Kidney (tissue), 14 donors: ENCODE measurements around the gene PHF2. TPM values are rescaled to one million over a fixed set of nuclear protein-coding genes. Genes with fewer than 3 reads are reported as not detected.
"Not testable (repeated sequence)": the region's sequence is repeated elsewhere in the genome, so short reads cannot be mapped to it uniquely, and the experiment has no call there.

Source experiments
- DNase-seq, 5 donors: peaks; one replicate each; pipeline ENCODE4 v3.0.0-alpha.2; 2013 to 2020
- FAIRE-seq: peaks from 2 replicates; lab custom pipeline; 2012; peaks lifted over from hg19 to GRCh38; lab: Jason Lieb, UNC
- H3K27ac ChIP-seq, 2 donors: one replicate each; pipeline ENCODE4 v1.7.0; 2013; ENCODE audit warnings: low read depth in 2 of 2, low read length in 2 of 2, inconsistent platforms in 1 of 2
- H3K27me3 ChIP-seq: one replicate; pipeline ENCODE4 v1.7.1; 2013; ENCODE audit warnings: low read length, inconsistent platforms; ENCODE audit not compliant: control insufficient read depth, insufficient read depth
- H3K36me3 ChIP-seq, 3 donors: one replicate each; pipeline versions ENCODE4 v1.7.0 to v1.7.1; 2013; ENCODE audit warnings: low read length in 3 of 3, control low read depth in 1 of 3, inconsistent platforms in 1 of 3; ENCODE audit not compliant: insufficient read depth in 3 of 3, control insufficient read depth in 2 of 3
- H3K4me1 ChIP-seq, 3 donors: one replicate each; pipeline versions ENCODE4 v1.7.0 to v1.7.1; 2013; ENCODE audit warnings: low read length in 3 of 3, inconsistent platforms in 1 of 3, low read depth in 1 of 3; ENCODE audit not compliant: control insufficient read depth in 2 of 3, insufficient read depth in 2 of 3
- H3K4me3 ChIP-seq, 3 donors: one replicate each; pipeline versions ENCODE4 v1.7.0 to v1.8.1; 2013; ENCODE audit warnings: low read length in 3 of 3, control low read depth in 1 of 3, inconsistent platforms in 1 of 3
- H3K9ac ChIP-seq, 3 donors: one replicate each; pipeline versions ENCODE4 v1.7.0 to v1.7.1; 2013; ENCODE audit warnings: low read length in 3 of 3, control low read depth in 1 of 3, inconsistent platforms in 1 of 3
- H3K9me3 ChIP-seq, 3 donors: one replicate each; pipeline versions ENCODE4 v1.7.0 to v1.7.1; 2013; ENCODE audit warnings: low read length in 3 of 3, control low read depth in 1 of 3, inconsistent platforms in 1 of 3; ENCODE audit not compliant: control insufficient read depth in 2 of 3, insufficient read depth in 1 of 3
- CTCF ChIP-seq: IDR thresholded peaks from 3 replicates; pipeline ENCODE4 v1.5.1; 2012; ENCODE audit warnings: mild to moderate bottlenecking, moderate library complexity, borderline replicate concordance; ENCODE audit not compliant: insufficient read depth; ENCODE audit errors: extremely low read depth
- intact Hi-C: fragments of 100-400 bp; cut with DNase I; formaldehyde crosslinking; loops from one replicate; pipeline ENCODE4 v1.11.1; 2022
- polyA plus RNA-seq: library from polyadenylated mRNA; stranded (reverse); fragments of 350-450 nt; fragmentation: Illumina TruSeq; extraction: RNeasy Lipid Tissue Mini Kit (QIAGEN cat#74804); gene quantifications from one replicate; pipeline ENCODE4 v1.2.3, GENCODE V29; 2014; ENCODE audit warnings: low read depth, low replicate concordance; ENCODE audit not compliant: insufficient read depth
- total RNA-seq: library from RNA; stranded (reverse); fragmentation: NEBNext Ultra II Directional; extraction: Animal tissue kit (Norgen Biotek cat#: 25700); gene quantifications from one replicate; pipeline ENCODE4 v1.2.1, GENCODE V29; 2021
- donor health status: control.
- donor health status: control.
- donor health status: control.
- donor health status: control.
- donor health status: control.
- donor health status: DM: yes; HTN: yes; CAD: no.
- donor health status: Normal renal cell carcinoma (clear cell type).

PHF2 gene
- total and polyA plus RNA-seq, 2 donors from 2014 or later: 10.2 to 30.7 TPM

- peaks cover 7 to 16% (median 11%) of the 10 kb centered on the region in 3 donors for H3K36me3 ChIP-seq
- FAIRE-seq (no peak), DNase-seq (peak in 1 of 5 donors; percentile 17)
- no peaks in the 10 kb centered on the region for H3K4me1 ChIP-seq
- no peaks in the 10 kb centered on the region for H3K9me3 ChIP-seq
- no peak overlapping the region for H3K27ac ChIP-seq
- intact Hi-C loops: no loop called here
- no peak for TF ChIP-seq CTCF
- no peaks in the 10 kb centered on the region for H3K27me3 ChIP-seq
- H3K9ac ChIP-seq: no peak overlapping the region
- no peak overlapping the region for H3K4me3 ChIP-seq
Measured at GRCh38 chr9:93665128-93665636, 88.8 kb downstream of the PHF2 start.

- no peaks in the 10 kb centered on the region for H3K27me3 ChIP-seq
- H3K9ac ChIP-seq: no peak overlapping the region
- intact Hi-C loops: no loop called here
- no peaks in the 10 kb centered on the region for H3K9me3 ChIP-seq
- peak; percentile 49 to 59 (median 56) for DNase-seq
- H3K4me1 ChIP-seq: no peaks in the 10 kb centered on the region
- TF ChIP-seq CTCF: no peak
- H3K27ac ChIP-seq: no peak overlapping the region
- no peak for FAIRE-seq
- H3K36me3 ChIP-seq: peaks cover 7 to 16% (median 11%) of the 10 kb centered on the region in 3 donors
- no peak overlapping the region for H3K4me3 ChIP-seq
Measured at GRCh38 chr9:93665637-93666438, 89.5 kb downstream of the PHF2 start.

- H3K27me3 ChIP-seq, H3K4me3 ChIP-seq, intact Hi-C loops, H3K4me1 ChIP-seq, H3K9ac ChIP-seq, H3K9me3 ChIP-seq, FAIRE-seq, H3K27ac ChIP-seq, DNase-seq: not testable (repeated sequence)
- peaks cover 6 to 16% (median 9%) of the 10 kb centered on the region in 3 donors for H3K36me3 ChIP-seq
Measured at GRCh38 chr9:93666439-93666784, 90.0 kb downstream of the PHF2 start.

- intact Hi-C loops: no loop called here
- DNase-seq: peak in 2 of 5 donors; percentile 39 to 61
- no peak for TF ChIP-seq CTCF
- H3K36me3 ChIP-seq: peaks cover 2 to 16% (median 9%) of the 10 kb centered on the region in 3 donors
- no peak overlapping the region for H3K4me3 ChIP-seq
- FAIRE-seq: no peak
- H3K27me3 ChIP-seq: no peaks in the 10 kb centered on the region
- H3K27ac ChIP-seq: no peak overlapping the region
- H3K9ac ChIP-seq: no peak overlapping the region
- no peaks in the 10 kb centered on the region for H3K4me1 ChIP-seq
- H3K9me3 ChIP-seq: no peaks in the 10 kb centered on the region
Measured at GRCh38 chr9:93667006-93667405, 90.6 kb downstream of the PHF2 start.
